ENCODE measurements around the gene HMGCS2.

DNA sequence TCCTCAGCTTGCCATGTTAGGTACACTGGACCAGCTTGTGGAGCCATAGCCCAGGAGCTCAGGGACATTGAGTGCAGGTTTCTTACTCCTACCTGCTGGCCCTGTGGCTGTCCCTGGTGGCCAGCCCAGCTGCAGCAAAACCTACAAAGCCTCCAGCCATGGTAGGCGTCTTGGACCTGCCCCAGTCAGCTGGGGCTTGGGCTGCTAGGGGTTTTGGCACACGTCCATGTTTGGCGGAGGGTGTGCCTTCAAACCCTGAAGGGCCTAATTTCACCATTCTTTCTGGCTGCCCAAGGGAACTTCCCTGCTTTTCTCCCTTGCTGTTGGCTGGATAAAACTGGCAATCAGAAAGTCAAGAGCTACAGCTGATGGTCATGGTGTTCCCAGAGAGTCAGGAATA lies 25.4 kb downstream of the HMGCS2 start:
- TF ChIP-seq, protein P1, sequence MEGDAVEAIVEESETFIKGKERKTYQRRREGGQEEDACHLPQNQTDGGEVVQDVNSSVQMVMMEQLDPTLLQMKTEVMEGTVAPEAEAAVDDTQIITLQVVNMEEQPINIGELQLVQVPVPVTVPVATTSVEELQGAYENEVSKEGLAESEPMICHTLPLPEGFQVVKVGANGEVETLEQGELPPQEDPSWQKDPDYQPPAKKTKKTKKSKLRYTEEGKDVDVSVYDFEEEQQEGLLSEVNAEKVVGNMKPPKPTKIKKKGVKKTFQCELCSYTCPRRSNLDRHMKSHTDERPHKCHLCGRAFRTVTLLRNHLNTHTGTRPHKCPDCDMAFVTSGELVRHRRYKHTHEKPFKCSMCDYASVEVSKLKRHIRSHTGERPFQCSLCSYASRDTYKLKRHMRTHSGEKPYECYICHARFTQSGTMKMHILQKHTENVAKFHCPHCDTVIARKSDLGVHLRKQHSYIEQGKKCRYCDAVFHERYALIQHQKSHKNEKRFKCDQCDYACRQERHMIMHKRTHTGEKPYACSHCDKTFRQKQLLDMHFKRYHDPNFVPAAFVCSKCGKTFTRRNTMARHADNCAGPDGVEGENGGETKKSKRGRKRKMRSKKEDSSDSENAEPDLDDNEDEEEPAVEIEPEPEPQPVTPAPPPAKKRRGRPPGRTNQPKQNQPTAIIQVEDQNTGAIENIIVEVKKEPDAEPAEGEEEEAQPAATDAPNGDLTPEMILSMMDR (IDR thresholded peaks at IDR 0.05), result no peak
- no peak for TF ChIP-seq EP300 (IDR thresholded peaks at IDR 0.05)

All from tibial nerve (tissue), 4 donors.